Measurements from ENCODE around the gene ATP8A2.
"Not testable (repeated sequence)": the region's sequence is repeated elsewhere in the genome, so short reads cannot be mapped to it uniquely, and the experiment has no call there.

- not testable (repeated sequence) for TF ChIP-seq CTCF (IDR thresholded peaks at IDR 0.05); POLR2A (IDR thresholded peaks at IDR 0.05; ENCODE audit: low read depth)
Observed at GRCh38 chr13:25774056-25774455, 402.3 kb downstream of the ATP8A2 start.
